HEK293 (cell line): Measurements from ENCODE around the gene USP16.
A peak's percentile ranks its signal among the peaks of the same experiment; 100 is the strongest.

Experiments used
- BCL11A ChIP-seq: fragments of 450-650 bp; formaldehyde crosslinking; IDR thresholded peaks from 2 replicates; pipeline ENCODE4 v1.5.1; 2016; ENCODE audit warnings: low read depth, missing biosample characterization, missing genetic modification characterization
- BCL11B ChIP-seq: fragments of 450-650 bp; formaldehyde crosslinking; IDR thresholded peaks from 2 replicates; pipeline ENCODE4 v1.5.1; 2016; ENCODE audit warnings: low read depth, missing biosample characterization, missing genetic modification characterization
- GLI2 ChIP-seq: fragments of 450-650 bp; formaldehyde crosslinking; IDR thresholded peaks from 2 replicates; pipeline ENCODE4; 2017; ENCODE audit warnings: missing biosample characterization, missing genetic modification characterization, low read depth, borderline replicate concordance
- GLIS1 ChIP-seq: fragments of 450-650 bp; formaldehyde crosslinking; IDR thresholded peaks from 2 replicates; pipeline ENCODE4 v1.5.1; 2016; ENCODE audit warnings: missing biosample characterization, missing genetic modification characterization
- OSR2 ChIP-seq: fragments of 450-650 bp; formaldehyde crosslinking; IDR thresholded peaks from 2 replicates; pipeline ENCODE4 v1.5.1; 2016; ENCODE audit warnings: missing biosample characterization, missing genetic modification characterization
- PATZ1 ChIP-seq: fragments of 450-650 bp; formaldehyde crosslinking; IDR thresholded peaks from 2 replicates; pipeline ENCODE4 v1.5.1; 2016; ENCODE audit warnings: missing biosample characterization, missing genetic modification characterization
- SCRT1 ChIP-seq: fragments of 450-650 bp; formaldehyde crosslinking; IDR thresholded peaks from 2 replicates; pipeline ENCODE4 v1.5.1; 2016; ENCODE audit warnings: missing biosample characterization, missing genetic modification characterization, borderline replicate concordance
- TSHZ1 ChIP-seq: fragments of 450-650 bp; formaldehyde crosslinking; IDR thresholded peaks from 2 replicates; pipeline ENCODE4 v1.5.1; 2016; ENCODE audit warnings: missing biosample characterization, missing genetic modification characterization, borderline replicate concordance
- ZBTB21 ChIP-seq: fragments of 450-650 bp; formaldehyde crosslinking; IDR thresholded peaks from 2 replicates; pipeline ENCODE4 v1.5.1; 2017; ENCODE audit warnings: missing biosample characterization, missing genetic modification characterization
- ZNF184 ChIP-seq: fragments of 450-650 bp; IDR thresholded peaks from 2 replicates; pipeline ENCODE4 v1.5.1; 2018; ENCODE audit warnings: missing biosample characterization, mild to moderate bottlenecking, missing genetic modification characterization
- ZNF221 ChIP-seq: fragments of 450-650 bp; formaldehyde crosslinking; IDR thresholded peaks from 2 replicates; pipeline ENCODE4 v1.5.1; 2017; ENCODE audit warnings: missing biosample characterization, missing genetic modification characterization, borderline replicate concordance
- ZNF248 ChIP-seq: fragments of 450-650 bp; formaldehyde crosslinking; IDR thresholded peaks from 2 replicates; pipeline ENCODE4 v1.5.1; 2017; ENCODE audit warnings: missing biosample characterization, missing genetic modification characterization
- ZNF302 ChIP-seq: fragments of 450-650 bp; formaldehyde crosslinking; IDR thresholded peaks from 2 replicates; pipeline ENCODE4 v1.5.1; 2016; ENCODE audit warnings: missing biosample characterization, missing genetic modification characterization, low read depth
- ZNF426 ChIP-seq: fragments of 450-650 bp; formaldehyde crosslinking; IDR thresholded peaks from 2 replicates; pipeline ENCODE4 v1.5.1; 2017; ENCODE audit warnings: missing biosample characterization, missing genetic modification characterization, mild to moderate bottlenecking, inconsistent platforms, moderate library complexity
- ZNF529 ChIP-seq: fragments of 450-650 bp; formaldehyde crosslinking; IDR thresholded peaks from 2 replicates; pipeline ENCODE4 v1.5.1; 2017; ENCODE audit warnings: missing genetic modification characterization, missing biosample characterization; ENCODE audit not compliant: insufficient replicate concordance
- ZNF530 ChIP-seq: fragments of 450-650 bp; formaldehyde crosslinking; IDR thresholded peaks from 2 replicates; pipeline ENCODE4 v1.5.1; 2016; ENCODE audit warnings: low read depth, missing biosample characterization, missing genetic modification characterization
- ZNF544 ChIP-seq: fragments of 450-650 bp; formaldehyde crosslinking; IDR thresholded peaks from 2 replicates; pipeline ENCODE4 v1.5.0; 2017; ENCODE audit warnings: missing biosample characterization, missing genetic modification characterization
- ZNF558 ChIP-seq: fragments of 450-650 bp; formaldehyde crosslinking; IDR thresholded peaks from 2 replicates; pipeline ENCODE4 v1.5.1; 2016; ENCODE audit warnings: missing biosample characterization, missing genetic modification characterization
- ZNF623 ChIP-seq: fragments of 450-650 bp; formaldehyde crosslinking; IDR thresholded peaks from 2 replicates; pipeline ENCODE4 v1.5.1; 2016; ENCODE audit warnings: missing biosample characterization, missing genetic modification characterization
- ZNF785 ChIP-seq: fragments of 450-650 bp; formaldehyde crosslinking; IDR thresholded peaks from 2 replicates; pipeline ENCODE4 v1.5.1; 2016; ENCODE audit warnings: missing biosample characterization, missing genetic modification characterization
- ZSCAN16 ChIP-seq: fragments of 450-650 bp; formaldehyde crosslinking; IDR thresholded peaks from 2 replicates; pipeline ENCODE4 v1.5.1; 2016; ENCODE audit warnings: missing biosample characterization, missing genetic modification characterization
- ZSCAN23 ChIP-seq: fragments of 450-650 bp; formaldehyde crosslinking; IDR thresholded peaks from 2 replicates; pipeline ENCODE4 v1.5.1; 2016; ENCODE audit warnings: missing biosample characterization, missing genetic modification characterization
- ZSCAN5A ChIP-seq: fragments of 450-650 bp; formaldehyde crosslinking; IDR thresholded peaks from 2 replicates; pipeline ENCODE4 v1.5.1; 2016; ENCODE audit warnings: missing biosample characterization, missing genetic modification characterization
- TF ChIP-seq, protein P1 (sequence below): fragments of 450-650 bp; formaldehyde crosslinking; IDR thresholded peaks from 2 replicates; pipeline ENCODE4; 2016; ENCODE audit warnings: missing biosample characterization, missing genetic modification characterization
- TF ChIP-seq, protein P2 (sequence below): fragments of 450-650 bp; formaldehyde crosslinking; IDR thresholded peaks from 2 replicates; pipeline ENCODE4 v1.5.1; 2016; ENCODE audit warnings: missing biosample characterization, missing genetic modification characterization
- TF ChIP-seq, protein P3 (sequence below): fragments of 450-650 bp; formaldehyde crosslinking; IDR thresholded peaks from 2 replicates; pipeline ENCODE4 v1.5.1; 2016; ENCODE audit warnings: missing biosample characterization, missing genetic modification characterization

Gene USP16

GRCh38 chr21:28992526-28993292 lies 31.8 kb upstream of the USP16 start, which contains the start of gene LTN1 (continued):
- TF ChIP-seq PATZ1 (tag by site-specific recombination) (peak; percentile 99), ZNF426 (tag by site-specific recombination) (no peak), ZSCAN16 (tag by site-specific recombination) (peak; percentile 92), ZNF558 (tag by site-specific recombination) (peak; percentile 47; the same call in 1 of the 2 replicates), GLIS1 (peak; percentile 71), GLI2 (tag by site-specific recombination) (no peak), OSR2 (peak; percentile 98), SCRT1 (tag by site-specific recombination) (no peak), ZNF544 (no peak), ZNF530 (tag by site-specific recombination) (no peak), ZNF529 (tag by site-specific recombination) (no peak), BCL11B (tag by site-specific recombination) (peak; percentile 98), ZNF221 (no peak), ZNF785 (tag by site-specific recombination) (no peak), ZNF623 (tag by site-specific recombination) (peak; percentile 30; the same call in 1 of the 2 replicates), ZBTB21 (tag by site-specific recombination) (peak; percentile 96), ZSCAN23 (tag by site-specific recombination) (peak; percentile 74), BCL11A (tag by site-specific recombination) (peak; percentile 83; the same call in 1 of the 2 replicates), ZNF248 (no peak), ZSCAN5A (tag by site-specific recombination) (peak; percentile 98), ZNF184 (tag by site-specific recombination) (peak; percentile 14; the same call in 1 of the 2 replicates), ZNF302 (peak; percentile 79; the same call in 1 of the 2 replicates), TSHZ1 (no peak)
- TF ChIP-seq, protein P1, sequence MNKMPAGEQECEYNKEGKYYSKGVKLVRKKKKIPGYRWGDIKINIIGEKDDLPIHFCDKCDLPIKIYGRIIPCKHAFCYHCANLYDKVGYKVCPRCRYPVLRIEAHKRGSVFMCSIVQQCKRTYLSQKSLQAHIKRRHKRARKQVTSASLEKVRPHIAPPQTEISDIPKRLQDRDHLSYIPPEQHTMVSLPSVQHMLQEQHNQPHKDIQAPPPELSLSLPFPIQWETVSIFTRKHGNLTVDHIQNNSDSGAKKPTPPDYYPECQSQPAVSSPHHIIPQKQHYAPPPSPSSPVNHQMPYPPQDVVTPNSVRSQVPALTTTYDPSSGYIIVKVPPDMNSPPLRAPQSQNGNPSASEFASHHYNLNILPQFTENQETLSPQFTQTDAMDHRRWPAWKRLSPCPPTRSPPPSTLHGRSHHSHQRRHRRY (tag by site-specific recombination), result no peak
- TF ChIP-seq, protein P2, sequence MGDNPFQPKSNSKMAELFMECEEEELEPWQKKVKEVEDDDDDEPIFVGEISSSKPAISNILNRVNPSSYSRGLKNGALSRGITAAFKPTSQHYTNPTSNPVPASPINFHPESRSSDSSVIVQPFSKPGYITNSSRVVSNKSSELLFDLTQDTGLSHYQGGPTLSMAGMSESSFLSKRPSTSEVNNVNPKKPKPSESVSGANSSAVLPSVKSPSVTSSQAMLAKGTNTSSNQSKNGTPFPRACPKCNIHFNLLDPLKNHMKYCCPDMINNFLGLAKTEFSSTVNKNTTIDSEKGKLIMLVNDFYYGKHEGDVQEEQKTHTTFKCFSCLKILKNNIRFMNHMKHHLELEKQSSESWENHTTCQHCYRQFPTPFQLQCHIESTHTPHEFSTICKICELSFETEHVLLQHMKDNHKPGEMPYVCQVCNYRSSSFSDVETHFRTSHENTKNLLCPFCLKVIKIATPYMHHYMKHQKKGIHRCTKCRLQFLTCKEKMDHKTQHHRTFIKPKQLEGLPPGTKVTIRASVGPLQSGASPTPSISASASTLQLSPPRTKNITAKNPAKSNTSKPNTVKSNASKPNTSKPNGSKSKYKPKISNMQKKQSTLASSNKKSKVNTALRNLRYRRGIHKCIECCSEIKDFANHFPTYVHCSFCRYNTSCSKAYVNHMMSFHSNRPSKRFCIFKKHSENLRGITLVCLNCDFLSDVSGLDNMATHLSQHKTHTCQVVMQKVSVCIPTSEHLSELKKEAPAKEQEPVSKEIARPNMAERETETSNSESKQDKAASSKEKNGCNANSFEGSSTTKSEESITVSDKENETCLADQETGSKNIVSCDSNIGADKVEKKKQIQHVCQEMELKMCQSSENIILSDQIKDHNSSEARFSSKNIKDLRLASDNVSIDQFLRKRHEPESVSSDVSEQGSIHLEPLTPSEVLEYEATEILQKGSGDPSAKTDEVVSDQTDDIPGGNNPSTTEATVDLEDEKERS, result no peak
- TF ChIP-seq, protein P3, sequence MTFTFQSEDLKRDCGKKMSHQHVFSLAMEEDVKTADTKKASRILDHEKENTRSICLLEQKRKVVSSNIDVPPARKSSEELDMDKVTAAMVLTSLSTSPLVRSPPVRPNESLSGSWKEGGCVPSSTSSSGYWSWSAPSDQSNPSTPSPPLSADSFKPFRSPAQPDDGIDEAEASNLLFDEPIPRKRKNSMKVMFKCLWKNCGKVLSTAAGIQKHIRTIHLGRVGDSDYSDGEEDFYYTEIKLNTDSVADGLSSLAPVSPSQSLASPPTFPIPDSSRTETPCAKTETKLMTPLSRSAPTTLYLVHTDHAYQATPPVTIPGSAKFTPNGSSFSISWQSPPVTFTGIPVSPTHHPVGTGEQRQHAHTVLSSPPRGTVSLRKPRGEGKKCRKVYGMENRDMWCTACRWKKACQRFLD (tag by site-specific recombination), result no peak
